Mesendoderm (in vitro differentiated cells): ENCODE data around the gene OPCML.

ENCODE experiments used
- DNase-seq: peaks from one replicate; pipeline ENCODE4 v3.0.0; 2013
- H2AK5ac ChIP-seq: 2 replicates; pipeline ENCODE4 v1.6.1; 2013; ENCODE audit warnings: low read length, inconsistent platforms
- H2BK120ac ChIP-seq: 2 replicates; pipeline ENCODE4 v1.6.1; 2013; ENCODE audit warnings: low read depth, mild to moderate bottlenecking, low read length, moderate library complexity, mixed read lengths
- H2BK15ac ChIP-seq: replicated peaks from 2 replicates; pipeline ENCODE4 v1.6.1; 2013; ENCODE audit warnings: low read depth, mild to moderate bottlenecking, moderate library complexity
- H2BK5ac ChIP-seq: 2 replicates; pipeline ENCODE4 v1.6.1; 2013; ENCODE audit warnings: low read length, inconsistent platforms
- H3K18ac ChIP-seq: 2 replicates; pipeline ENCODE4 v1.6.1; 2013; ENCODE audit warnings: mild to moderate bottlenecking, low read length, mixed read lengths
- H3K23ac ChIP-seq: one replicate; pipeline ENCODE4 v1.6.1; 2013; ENCODE audit warnings: low read length
- H3K27ac ChIP-seq: 2 replicates; pipeline ENCODE4 v1.5.1; 2013; ENCODE audit warnings: low read depth, mild to moderate bottlenecking, inconsistent platforms, low read length, moderate library complexity
- H3K27me3 ChIP-seq: 2 replicates; pipeline ENCODE4 v1.6.1; 2013; ENCODE audit warnings: low read length, control low read depth, mild to moderate bottlenecking, inconsistent platforms; ENCODE audit not compliant: insufficient read depth, poor library complexity
- H3K36me3 ChIP-seq: 2 replicates; pipeline ENCODE4 v1.6.1; 2013; ENCODE audit warnings: low read length, inconsistent platforms; ENCODE audit not compliant: control insufficient read depth, insufficient read depth
- H3K4ac ChIP-seq: one replicate; pipeline ENCODE4 v1.6.1; 2013; ENCODE audit warnings: low read depth, mild to moderate bottlenecking, low read length, moderate library complexity
- H3K4me1 ChIP-seq: 2 replicates; pipeline ENCODE4 v1.6.1; 2013; ENCODE audit warnings: low read depth, low read length, inconsistent platforms; ENCODE audit not compliant: control insufficient read depth
- H3K4me2 ChIP-seq: 2 replicates; pipeline ENCODE4 v1.6.1; 2013; ENCODE audit warnings: low read length
- H3K4me3 ChIP-seq: 2 replicates; pipeline ENCODE4 v1.5.1; 2013; ENCODE audit warnings: mild to moderate bottlenecking, low read length
- H3K56ac ChIP-seq: one replicate; pipeline ENCODE4 v1.6.1; 2013; ENCODE audit warnings: low read length
- H3K79me1 ChIP-seq: 2 replicates; pipeline ENCODE4 v1.6.1; 2013; ENCODE audit warnings: low read length, inconsistent platforms
- H3K79me2 ChIP-seq: 2 replicates; pipeline ENCODE4 v1.6.1; 2013; ENCODE audit warnings: mild to moderate bottlenecking, low read length; ENCODE audit not compliant: control insufficient read depth, insufficient read depth
- H3K9ac ChIP-seq: 2 replicates; pipeline ENCODE4 v1.6.1; 2013; ENCODE audit warnings: low read length, inconsistent platforms
- H4K5ac ChIP-seq: one replicate; pipeline ENCODE4 v1.6.1; 2013; ENCODE audit warnings: low read length
- H4K8ac ChIP-seq: one replicate; pipeline ENCODE4 v1.6.1; 2013; ENCODE audit warnings: low read depth, mild to moderate bottlenecking, control low read depth, low read length, moderate library complexity
- WGBS: extraction: QIAGEN DNeasy Blood & Tissue Kit; methylation state at CpG from one replicate; pipeline ENCODE4 v1.1.7; 2013; ENCODE audit warnings: low lambda C conversion rate, missing lambda C conversion rate; ENCODE audit not compliant: insufficient coverage; ENCODE audit errors: extremely low coverage; 5-methylcytosine and 5-hydroxymethylcytosine counted together

Gene OPCML

DNA sequence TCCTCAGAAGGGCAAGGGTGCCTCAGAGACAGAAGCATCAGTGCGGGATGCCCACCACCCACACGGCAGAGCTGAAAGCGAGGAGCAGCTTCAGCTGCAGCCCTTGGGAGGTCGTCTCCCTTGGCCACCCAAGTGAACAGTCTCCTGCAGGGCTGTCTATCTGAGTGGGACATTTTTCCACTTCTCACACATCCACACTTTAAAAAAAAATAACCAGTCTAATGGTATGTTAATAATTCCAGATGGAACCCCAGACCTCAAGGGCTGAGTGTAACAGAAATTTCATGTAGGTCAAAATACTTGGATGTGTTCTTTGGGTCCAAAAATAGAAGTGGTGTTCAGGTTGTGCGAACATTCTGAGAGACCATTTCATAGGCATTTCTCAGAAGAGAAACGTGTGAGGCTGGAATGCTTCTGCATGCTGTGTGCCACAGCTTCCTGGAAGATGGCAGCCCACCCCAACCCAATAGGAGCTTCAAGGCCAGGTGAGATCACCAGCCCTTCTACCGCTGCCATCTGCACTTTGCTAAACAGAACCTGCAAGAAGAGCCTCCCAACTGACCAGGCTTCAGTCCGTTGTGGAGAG is 623.2 kb downstream of the OPCML start:
- Histone ChIP-seq H3K4ac (no peak overlapping the region), H3K56ac (no peak overlapping the region), H2BK5ac (no peak overlapping the region), H3K9ac (no peak overlapping the region), H3K4me2 (no peak overlapping the region), H3K23ac (no peak overlapping the region), H3K4me3 (no peak overlapping the region), H3K18ac (no peak overlapping the region), H3K4me1 (peaks cover 2% of the 10 kb centered on the region), H3K79me1 (no peaks in the 10 kb centered on the region), H3K27me3 (no peaks in the 10 kb centered on the region), H2BK15ac (no peak overlapping the region), H4K5ac (no peak overlapping the region), H3K36me3 (no peaks in the 10 kb centered on the region), H3K79me2 (no peaks in the 10 kb centered on the region), H3K27ac (no peak overlapping the region), H2AK5ac (no peak overlapping the region), H4K8ac (no peak overlapping the region), H2BK120ac (no peak overlapping the region)
- no peak for DNase-seq
- WGBS = no CpG with 5 or more reads among the region's 8 CpGs

DNA sequence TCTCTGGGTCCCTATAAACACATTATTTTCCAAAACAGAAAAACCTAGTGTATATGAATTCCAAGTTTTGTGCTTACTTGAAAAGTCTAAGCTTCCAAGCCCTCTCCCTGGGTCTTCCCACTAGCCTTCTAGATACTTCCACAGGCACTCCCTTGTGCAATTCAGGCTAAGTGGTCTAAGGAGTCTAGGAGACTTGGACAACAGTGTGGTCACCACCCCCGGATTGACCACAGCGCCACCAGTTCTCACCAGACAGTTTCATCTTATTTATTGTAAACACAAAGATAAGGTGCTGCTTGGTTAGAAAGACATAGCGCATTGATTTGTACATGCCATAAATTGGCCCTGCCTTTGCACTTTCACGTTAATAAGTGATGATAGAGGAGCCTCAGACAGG is 623.9 kb downstream of the OPCML start:
- H4K5ac ChIP-seq = no peak overlapping the region
- no CpG with 5 or more reads among the region's 4 CpGs for WGBS
- no peaks in the 10 kb centered on the region for H3K27me3 ChIP-seq
- no peaks in the 10 kb centered on the region for H3K79me1 ChIP-seq
- H3K23ac ChIP-seq = no peak overlapping the region
- H3K27ac ChIP-seq = no peak overlapping the region
- no peak overlapping the region for H3K4me2 ChIP-seq
- H2BK5ac ChIP-seq = no peak overlapping the region
- H3K4me3 ChIP-seq = no peak overlapping the region
- no peak overlapping the region for H3K4ac ChIP-seq
- no peak for DNase-seq
- no peak overlapping the region for H3K9ac ChIP-seq
- H4K8ac ChIP-seq = no peak overlapping the region
- H3K79me2 ChIP-seq = no peaks in the 10 kb centered on the region
- H2BK15ac ChIP-seq = no peak overlapping the region
- H2BK120ac ChIP-seq = no peak overlapping the region
- H2AK5ac ChIP-seq = no peak overlapping the region
- H3K36me3 ChIP-seq = no peaks in the 10 kb centered on the region
- H3K4me1 ChIP-seq = peaks cover 2% of the 10 kb centered on the region
- H3K18ac ChIP-seq = no peak overlapping the region
- H3K56ac ChIP-seq = no peak overlapping the region

- Histone ChIP-seq H3K4me1 (peaks cover 4% of the 10 kb centered on the region), H3K23ac (no peak overlapping the region), H3K27ac (no peak overlapping the region), H4K8ac (no peak overlapping the region), H2BK15ac (no peak overlapping the region), H3K4ac (no peak overlapping the region), H2AK5ac (no peak overlapping the region), H3K27me3 (no peaks in the 10 kb centered on the region), H3K36me3 (no peaks in the 10 kb centered on the region), H4K5ac (no peak overlapping the region), H3K4me3 (no peak overlapping the region), H2BK5ac (no peak overlapping the region), H3K9ac (no peak overlapping the region), H3K18ac (no peak overlapping the region), H3K79me1 (no peaks in the 10 kb centered on the region), H3K4me2 (no peak overlapping the region), H3K56ac (no peak overlapping the region), H2BK120ac (no peak overlapping the region), H3K79me2 (no peaks in the 10 kb centered on the region)
- no peak for DNase-seq
- WGBS = no CpG with 5 or more reads among the region's 8 CpGs
Measured at GRCh38 chr11:132907651-132908413, 624.5 kb downstream of the OPCML start.

DNA sequence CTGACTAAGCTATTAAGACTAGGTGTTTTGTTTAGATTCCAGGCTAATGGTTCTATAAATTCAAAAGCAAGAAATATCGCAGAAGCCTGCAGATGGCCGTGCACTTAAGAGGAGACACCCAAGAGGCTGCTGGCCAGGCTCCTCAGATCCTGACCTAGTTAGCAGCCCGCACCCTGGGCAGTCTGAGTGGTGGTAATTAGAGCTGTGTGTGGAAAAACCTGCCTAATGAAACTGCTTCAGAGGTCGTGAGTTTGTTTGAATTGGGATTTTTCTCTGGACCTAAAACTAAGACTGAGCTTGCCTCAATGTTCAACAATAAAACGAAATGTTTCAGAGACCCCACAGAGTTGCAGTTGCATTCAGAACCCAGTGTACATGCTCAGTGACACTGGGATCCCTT is 627.7 kb downstream of the OPCML start:
- Histone ChIP-seq H3K27ac (no peak overlapping the region), H3K18ac (no peak overlapping the region), H3K9ac (no peak overlapping the region), H3K23ac (no peak overlapping the region), H2BK15ac (no peak overlapping the region), H3K36me3 (no peaks in the 10 kb centered on the region), H2AK5ac (no peak overlapping the region), H3K79me2 (no peaks in the 10 kb centered on the region), H3K79me1 (no peaks in the 10 kb centered on the region), H4K8ac (no peak overlapping the region), H3K4me1 (peaks cover 11% of the 10 kb centered on the region), H2BK120ac (no peak overlapping the region), H3K4ac (no peak overlapping the region), H3K56ac (no peak overlapping the region), H3K4me3 (no peak overlapping the region), H2BK5ac (no peak overlapping the region), H3K27me3 (no peaks in the 10 kb centered on the region), H3K4me2 (no peak overlapping the region), H4K5ac (no peak overlapping the region)
- no peak for DNase-seq
- WGBS = no CpG with 5 or more reads among the region's 5 CpGs

DNA sequence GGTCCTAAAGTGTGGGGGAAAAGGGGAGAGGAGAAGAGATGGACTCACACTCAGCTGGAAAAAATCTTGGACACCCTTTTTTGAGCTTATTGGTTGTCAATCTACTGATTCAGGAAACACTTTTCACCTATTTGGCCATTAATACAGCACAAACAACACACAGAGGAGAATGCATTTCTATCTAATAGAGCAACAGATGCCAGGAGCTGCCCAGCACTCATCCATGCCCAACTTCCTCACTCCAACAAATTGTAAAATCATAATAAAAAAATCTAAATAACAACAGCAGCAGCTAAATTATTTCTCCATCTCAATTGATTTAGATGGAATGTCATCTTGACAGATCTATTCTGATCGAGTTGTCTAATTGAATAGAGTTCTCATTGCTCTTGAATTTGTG is 628.2 kb downstream of the OPCML start:
- no peak overlapping the region for H3K27ac ChIP-seq
- H2AK5ac ChIP-seq = no peak overlapping the region
- H4K8ac ChIP-seq = no peak overlapping the region
- H3K4me2 ChIP-seq = no peak overlapping the region
- no peak overlapping the region for H3K23ac ChIP-seq
- DNase-seq = no peak
- H3K79me1 ChIP-seq = no peaks in the 10 kb centered on the region
- no peak overlapping the region for H3K4ac ChIP-seq
- no peak overlapping the region for H3K4me3 ChIP-seq
- no peaks in the 10 kb centered on the region for H3K27me3 ChIP-seq
- WGBS = no CpG with 5 or more reads among the region's 1 CpG
- no peak overlapping the region for H4K5ac ChIP-seq
- H2BK15ac ChIP-seq = no peak overlapping the region
- peaks cover 11% of the 10 kb centered on the region for H3K4me1 ChIP-seq
- H3K9ac ChIP-seq = no peak overlapping the region
- no peak overlapping the region for H3K18ac ChIP-seq
- no peaks in the 10 kb centered on the region for H3K79me2 ChIP-seq
- H3K56ac ChIP-seq = no peak overlapping the region
- H3K36me3 ChIP-seq = no peaks in the 10 kb centered on the region
- no peak overlapping the region for H2BK5ac ChIP-seq
- no peak overlapping the region for H2BK120ac ChIP-seq
